Measurements from ENCODE around the gene PGBD1.

The PGBD1 gene

DNA sequence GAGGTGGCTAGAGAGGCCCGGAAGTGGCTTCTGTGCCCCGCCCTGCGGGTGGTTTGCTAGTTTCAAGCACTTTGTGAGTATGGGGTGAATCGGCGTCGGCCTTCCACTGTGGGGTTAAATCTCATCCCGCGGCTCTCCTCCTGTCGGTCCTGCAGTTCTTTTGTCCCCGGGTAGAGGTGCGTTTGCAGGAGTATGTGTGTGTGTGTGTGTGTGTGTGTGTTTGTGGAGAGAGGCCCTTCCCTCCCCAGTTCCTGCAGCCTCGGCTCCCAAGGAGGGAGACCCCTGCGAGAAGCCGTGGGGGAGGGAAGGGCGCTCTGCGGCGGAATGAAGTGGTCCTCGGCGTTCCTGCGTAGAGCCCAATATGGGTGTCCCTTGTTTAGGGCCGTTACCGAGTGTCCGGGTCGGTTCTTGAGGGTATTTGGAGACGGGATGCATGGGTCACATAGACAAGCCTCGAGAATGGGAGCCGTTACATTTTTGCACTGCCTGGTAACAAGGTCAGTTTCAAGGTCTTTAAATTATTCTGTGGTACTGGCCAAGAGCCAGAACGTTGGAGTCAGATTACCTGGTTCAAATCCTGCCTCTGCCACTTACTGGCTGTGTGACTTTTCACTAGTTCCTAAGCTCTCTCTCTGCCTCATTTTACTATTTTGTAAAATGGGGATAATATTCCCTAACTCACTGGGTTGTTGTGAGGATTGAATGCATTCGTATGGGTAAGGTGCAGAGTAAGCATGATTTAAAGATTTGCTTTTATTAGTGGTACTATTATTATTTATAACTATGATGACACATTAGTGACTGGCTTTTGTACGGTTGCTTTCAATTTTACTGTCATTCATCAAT lies 68.7 kb downstream of the PGBD1 start, which contains the start of gene ZKSCAN3:
TSS of gene ZKSCAN3 (plus strand) at position 56 of the 846 bp plus-strand sequence. CDS start 9,640 bp downstream, outside the sequence.
- peak; percentile 40; the same call in 1 of the 2 replicates for TF ChIP-seq SIN3A (IDR thresholded peaks at IDR 0.05; ENCODE audit: borderline replicate concordance, insufficient read depth, low read length)
- TF ChIP-seq POLR2AphosphoS5 (IDR thresholded peaks at IDR 0.05; ENCODE audit: low read depth, low read length): peak; percentile 85
- TF ChIP-seq TAF1 (IDR thresholded peaks at IDR 0.05; ENCODE audit: borderline replicate concordance, insufficient read depth, low read length): peak; percentile 67; the same call in 1 of the 2 replicates
- no peak for TF ChIP-seq FOXP2 (optimal IDR thresholded peaks at IDR 0.05; ENCODE audit: borderline replicate concordance, extremely low read depth, extremely low read length, insufficient read depth)
- TF ChIP-seq, protein P1, sequence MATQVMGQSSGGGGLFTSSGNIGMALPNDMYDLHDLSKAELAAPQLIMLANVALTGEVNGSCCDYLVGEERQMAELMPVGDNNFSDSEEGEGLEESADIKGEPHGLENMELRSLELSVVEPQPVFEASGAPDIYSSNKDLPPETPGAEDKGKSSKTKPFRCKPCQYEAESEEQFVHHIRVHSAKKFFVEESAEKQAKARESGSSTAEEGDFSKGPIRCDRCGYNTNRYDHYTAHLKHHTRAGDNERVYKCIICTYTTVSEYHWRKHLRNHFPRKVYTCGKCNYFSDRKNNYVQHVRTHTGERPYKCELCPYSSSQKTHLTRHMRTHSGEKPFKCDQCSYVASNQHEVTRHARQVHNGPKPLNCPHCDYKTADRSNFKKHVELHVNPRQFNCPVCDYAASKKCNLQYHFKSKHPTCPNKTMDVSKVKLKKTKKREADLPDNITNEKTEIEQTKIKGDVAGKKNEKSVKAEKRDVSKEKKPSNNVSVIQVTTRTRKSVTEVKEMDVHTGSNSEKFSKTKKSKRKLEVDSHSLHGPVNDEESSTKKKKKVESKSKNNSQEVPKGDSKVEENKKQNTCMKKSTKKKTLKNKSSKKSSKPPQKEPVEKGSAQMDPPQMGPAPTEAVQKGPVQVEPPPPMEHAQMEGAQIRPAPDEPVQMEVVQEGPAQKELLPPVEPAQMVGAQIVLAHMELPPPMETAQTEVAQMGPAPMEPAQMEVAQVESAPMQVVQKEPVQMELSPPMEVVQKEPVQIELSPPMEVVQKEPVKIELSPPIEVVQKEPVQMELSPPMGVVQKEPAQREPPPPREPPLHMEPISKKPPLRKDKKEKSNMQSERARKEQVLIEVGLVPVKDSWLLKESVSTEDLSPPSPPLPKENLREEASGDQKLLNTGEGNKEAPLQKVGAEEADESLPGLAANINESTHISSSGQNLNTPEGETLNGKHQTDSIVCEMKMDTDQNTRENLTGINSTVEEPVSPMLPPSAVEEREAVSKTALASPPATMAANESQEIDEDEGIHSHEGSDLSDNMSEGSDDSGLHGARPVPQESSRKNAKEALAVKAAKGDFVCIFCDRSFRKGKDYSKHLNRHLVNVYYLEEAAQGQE (IDR thresholded peaks at IDR 0.05; ENCODE audit: insufficient read depth in 1 of 2, low read depth in 2 of 2, low read length in 2 of 2): no peak

DNA sequence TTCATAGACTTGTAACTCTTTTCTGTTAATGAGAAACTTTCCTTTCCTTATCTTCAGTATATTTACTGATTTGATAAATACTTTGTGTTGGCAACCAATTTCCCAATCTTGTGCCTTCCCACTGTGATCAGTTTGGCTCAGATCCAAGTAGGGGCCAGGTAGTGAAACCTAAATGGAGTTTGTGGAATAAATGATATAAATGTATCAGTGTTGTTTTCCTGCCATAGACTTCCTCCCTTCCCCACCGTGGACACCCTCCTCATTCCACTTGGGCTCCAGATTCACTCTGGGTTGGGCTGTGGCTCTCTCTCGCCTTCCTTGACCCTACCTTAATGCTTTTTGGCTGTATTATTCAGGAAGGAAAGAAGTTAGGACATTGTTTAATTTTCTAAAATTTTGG lies 69.7 kb downstream of the PGBD1 start:
- TF ChIP-seq POLR2AphosphoS5 (IDR thresholded peaks at IDR 0.05; ENCODE audit: low read depth, low read length) (no peak), FOXP2 (optimal IDR thresholded peaks at IDR 0.05; ENCODE audit: borderline replicate concordance, extremely low read depth, extremely low read length, insufficient read depth) (no peak)
- TF ChIP-seq, protein P1 (IDR thresholded peaks at IDR 0.05; ENCODE audit: insufficient read depth in 1 of 2, low read depth in 2 of 2, low read length in 2 of 2): no peak

DNA sequence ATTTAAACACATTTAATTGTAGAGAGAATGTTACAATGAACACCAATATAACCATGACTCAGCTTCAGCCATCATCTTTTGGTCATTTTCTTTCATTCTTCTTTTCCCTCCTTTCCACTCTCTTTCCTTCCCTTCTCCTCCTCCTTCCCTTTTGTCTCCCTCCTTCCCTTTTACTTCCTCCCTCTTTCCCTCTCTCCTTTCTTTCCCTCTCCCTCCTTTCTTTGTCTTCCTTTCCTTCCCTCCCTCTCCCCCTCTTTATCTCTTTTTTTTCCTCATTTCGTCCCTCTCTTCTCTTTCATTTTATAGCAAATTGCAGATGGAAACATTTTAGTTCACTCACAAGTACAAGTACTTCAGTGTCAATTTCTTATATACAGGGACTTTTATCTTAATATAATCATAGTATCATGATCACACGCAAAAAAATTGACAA lies 70.1 kb downstream of the PGBD1 start:
- no peak for TF ChIP-seq TAF1 (IDR thresholded peaks at IDR 0.05; ENCODE audit: borderline replicate concordance, insufficient read depth, low read length)
- TF ChIP-seq, protein P1 (IDR thresholded peaks at IDR 0.05; ENCODE audit: insufficient read depth in 1 of 2, low read depth in 2 of 2, low read length in 2 of 2): no peak
- no peak for TF ChIP-seq SIN3A (IDR thresholded peaks at IDR 0.05; ENCODE audit: borderline replicate concordance, insufficient read depth, low read length)
- TF ChIP-seq POLR2AphosphoS5 (IDR thresholded peaks at IDR 0.05; ENCODE audit: low read depth, low read length): no peak
- no peak for TF ChIP-seq FOXP2 (optimal IDR thresholded peaks at IDR 0.05; ENCODE audit: borderline replicate concordance, extremely low read depth, extremely low read length, insufficient read depth)

All from PFSK-1 (cell line).